ENCODE measurements around the gene ANKRD24.

Gene ANKRD24

DNA sequence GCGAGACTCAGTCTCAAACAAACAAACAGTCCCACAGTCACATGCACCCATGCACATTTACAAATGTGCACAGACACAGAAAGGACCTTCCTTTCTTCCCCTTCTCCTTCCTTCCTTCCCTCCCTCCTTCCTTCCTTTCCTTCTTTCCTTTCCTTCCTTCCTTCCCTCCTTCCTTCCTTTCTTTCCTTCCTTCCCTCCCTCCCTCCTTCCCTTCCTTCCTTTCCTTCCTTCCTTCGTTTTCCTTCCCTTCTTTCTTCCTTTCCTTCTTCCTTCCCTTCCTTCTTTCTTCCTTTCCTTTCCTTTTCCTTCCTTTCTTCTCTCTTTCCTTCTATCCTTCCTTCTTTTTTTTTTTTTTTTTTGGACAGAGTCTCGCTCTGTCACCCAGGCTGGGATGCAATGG is 30.6 kb downstream of the ANKRD24 start:
- no peak for TF ChIP-seq POLR2AphosphoS5 (IDR thresholded peaks at IDR 0.05; ENCODE audit: low read depth)
- TF ChIP-seq, protein P1, sequence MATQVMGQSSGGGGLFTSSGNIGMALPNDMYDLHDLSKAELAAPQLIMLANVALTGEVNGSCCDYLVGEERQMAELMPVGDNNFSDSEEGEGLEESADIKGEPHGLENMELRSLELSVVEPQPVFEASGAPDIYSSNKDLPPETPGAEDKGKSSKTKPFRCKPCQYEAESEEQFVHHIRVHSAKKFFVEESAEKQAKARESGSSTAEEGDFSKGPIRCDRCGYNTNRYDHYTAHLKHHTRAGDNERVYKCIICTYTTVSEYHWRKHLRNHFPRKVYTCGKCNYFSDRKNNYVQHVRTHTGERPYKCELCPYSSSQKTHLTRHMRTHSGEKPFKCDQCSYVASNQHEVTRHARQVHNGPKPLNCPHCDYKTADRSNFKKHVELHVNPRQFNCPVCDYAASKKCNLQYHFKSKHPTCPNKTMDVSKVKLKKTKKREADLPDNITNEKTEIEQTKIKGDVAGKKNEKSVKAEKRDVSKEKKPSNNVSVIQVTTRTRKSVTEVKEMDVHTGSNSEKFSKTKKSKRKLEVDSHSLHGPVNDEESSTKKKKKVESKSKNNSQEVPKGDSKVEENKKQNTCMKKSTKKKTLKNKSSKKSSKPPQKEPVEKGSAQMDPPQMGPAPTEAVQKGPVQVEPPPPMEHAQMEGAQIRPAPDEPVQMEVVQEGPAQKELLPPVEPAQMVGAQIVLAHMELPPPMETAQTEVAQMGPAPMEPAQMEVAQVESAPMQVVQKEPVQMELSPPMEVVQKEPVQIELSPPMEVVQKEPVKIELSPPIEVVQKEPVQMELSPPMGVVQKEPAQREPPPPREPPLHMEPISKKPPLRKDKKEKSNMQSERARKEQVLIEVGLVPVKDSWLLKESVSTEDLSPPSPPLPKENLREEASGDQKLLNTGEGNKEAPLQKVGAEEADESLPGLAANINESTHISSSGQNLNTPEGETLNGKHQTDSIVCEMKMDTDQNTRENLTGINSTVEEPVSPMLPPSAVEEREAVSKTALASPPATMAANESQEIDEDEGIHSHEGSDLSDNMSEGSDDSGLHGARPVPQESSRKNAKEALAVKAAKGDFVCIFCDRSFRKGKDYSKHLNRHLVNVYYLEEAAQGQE (IDR thresholded peaks at IDR 0.05; ENCODE audit: insufficient replicate concordance, low read depth) = no peak
- TF ChIP-seq, protein P2, sequence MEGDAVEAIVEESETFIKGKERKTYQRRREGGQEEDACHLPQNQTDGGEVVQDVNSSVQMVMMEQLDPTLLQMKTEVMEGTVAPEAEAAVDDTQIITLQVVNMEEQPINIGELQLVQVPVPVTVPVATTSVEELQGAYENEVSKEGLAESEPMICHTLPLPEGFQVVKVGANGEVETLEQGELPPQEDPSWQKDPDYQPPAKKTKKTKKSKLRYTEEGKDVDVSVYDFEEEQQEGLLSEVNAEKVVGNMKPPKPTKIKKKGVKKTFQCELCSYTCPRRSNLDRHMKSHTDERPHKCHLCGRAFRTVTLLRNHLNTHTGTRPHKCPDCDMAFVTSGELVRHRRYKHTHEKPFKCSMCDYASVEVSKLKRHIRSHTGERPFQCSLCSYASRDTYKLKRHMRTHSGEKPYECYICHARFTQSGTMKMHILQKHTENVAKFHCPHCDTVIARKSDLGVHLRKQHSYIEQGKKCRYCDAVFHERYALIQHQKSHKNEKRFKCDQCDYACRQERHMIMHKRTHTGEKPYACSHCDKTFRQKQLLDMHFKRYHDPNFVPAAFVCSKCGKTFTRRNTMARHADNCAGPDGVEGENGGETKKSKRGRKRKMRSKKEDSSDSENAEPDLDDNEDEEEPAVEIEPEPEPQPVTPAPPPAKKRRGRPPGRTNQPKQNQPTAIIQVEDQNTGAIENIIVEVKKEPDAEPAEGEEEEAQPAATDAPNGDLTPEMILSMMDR (IDR thresholded peaks at IDR 0.05; ENCODE audit: insufficient read depth, low read length) = no peak
- Histone ChIP-seq H3K4me3 (replicated peaks; ENCODE audit: insufficient read depth, low read length) (no peak overlapping the region), H3K27me3 (ENCODE audit: insufficient read depth, poor library complexity, severe bottlenecking) (peaks cover 2% of the 10 kb centered on the region), H3K27ac (replicated peaks) (no peak overlapping the region)
- DNase-seq (ENCODE audit: low read depth in 1 of 2, low spot score in 1 of 2) = no peak

DNA sequence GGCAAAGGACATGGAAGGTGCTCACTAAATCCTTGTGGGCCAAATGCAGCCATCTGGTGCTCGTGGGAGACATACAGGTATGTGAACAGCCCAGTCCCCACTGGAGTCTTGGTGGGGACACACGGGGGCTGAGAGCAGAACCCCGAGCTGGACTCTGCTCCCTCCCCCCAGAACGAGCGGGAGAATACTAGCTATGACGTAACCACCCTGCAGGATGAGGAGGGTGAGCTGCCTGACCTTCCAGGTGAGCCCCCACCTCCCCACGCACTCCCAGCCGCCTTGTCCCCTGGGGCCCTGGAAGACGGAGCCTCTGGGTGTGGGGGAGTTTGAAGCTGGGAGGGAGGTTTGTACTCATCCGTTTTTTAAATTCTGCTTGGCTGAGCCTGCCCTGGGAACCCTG is 33.3 kb downstream of the ANKRD24 start:
- peaks cover 2% of the 10 kb centered on the region for H3K27me3 ChIP-seq (ENCODE audit: insufficient read depth, poor library complexity, severe bottlenecking)
- TF ChIP-seq GABPA (IDR thresholded peaks at IDR 0.05; ENCODE audit: low read depth) (no peak), POLR2AphosphoS5 (IDR thresholded peaks at IDR 0.05; ENCODE audit: low read depth) (no peak), SPI1 (IDR thresholded peaks at IDR 0.05; ENCODE audit: borderline replicate concordance, low read depth) (no peak)
- TF ChIP-seq, protein P2 (IDR thresholded peaks at IDR 0.05; ENCODE audit: insufficient read depth, low read length) = no peak
- TF ChIP-seq, protein P1 (IDR thresholded peaks at IDR 0.05; ENCODE audit: insufficient replicate concordance, low read depth) = no peak

DNA sequence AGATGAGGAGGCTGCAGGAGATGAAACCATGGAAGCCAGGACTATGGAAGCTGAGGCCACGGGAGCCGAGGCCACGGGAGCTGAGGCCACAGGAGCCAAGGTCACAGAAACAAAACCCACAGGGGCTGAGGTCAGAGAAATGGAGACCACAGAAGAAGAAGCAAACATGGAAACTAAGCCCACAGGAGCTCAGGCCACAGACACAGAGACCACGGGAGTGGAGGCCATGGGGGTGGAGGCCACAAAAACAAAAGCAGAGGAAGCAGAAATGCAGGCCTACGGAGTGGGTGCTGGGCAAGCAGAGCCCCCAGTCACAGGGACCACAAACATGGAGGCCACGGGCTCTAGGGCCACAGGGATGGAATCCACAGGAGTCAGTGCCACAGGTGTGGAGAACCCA is 34.4 kb downstream of the ANKRD24 start:
- H3K27me3 ChIP-seq (ENCODE audit: insufficient read depth, poor library complexity, severe bottlenecking) = no peaks in the 10 kb centered on the region
- DNase-seq (ENCODE audit: low read depth in 1 of 2, low spot score in 1 of 2) = no peak
- no peak for TF ChIP-seq GABPA (IDR thresholded peaks at IDR 0.05; ENCODE audit: low read depth)
- TF ChIP-seq POLR2AphosphoS5 (IDR thresholded peaks at IDR 0.05; ENCODE audit: low read depth) = no peak
- TF ChIP-seq, protein P2 (IDR thresholded peaks at IDR 0.05; ENCODE audit: insufficient read depth, low read length) = no peak
- H3K4me3 ChIP-seq (replicated peaks; ENCODE audit: insufficient read depth, low read length) = no peak overlapping the region
- no peak overlapping the region for H3K27ac ChIP-seq (replicated peaks)

More for the DNA sequence above, 33.3 kb downstream of the ANKRD24 start:
- DNase-seq (ENCODE audit: low read depth in 1 of 2, low spot score in 1 of 2) = no peak
- Histone ChIP-seq H3K4me3 (replicated peaks; ENCODE audit: insufficient read depth, low read length) (no peak overlapping the region), H3K27ac (replicated peaks) (no peak overlapping the region)

All from HL-60 (cell line).